NB4 (cell line): ENCODE measurements around the gene SPON2.

ENCODE experiments used
- DNase-seq: peaks from one replicate; pipeline ENCODE4 v3.0.0; 2010; ENCODE audit warnings: low read depth
- H3K4me3 ChIP-seq: one replicate; pipeline ENCODE4 v1.5.1; 2011; ENCODE audit warnings: mild to moderate bottlenecking, low read depth, low read length, moderate library complexity
- MYC ChIP-seq: IDR thresholded peaks from 2 replicates; pipeline ENCODE4 v1.6.1; 2011; ENCODE audit warnings: low read depth, low read length
- POLR2A ChIP-seq: IDR thresholded peaks from 2 replicates; pipeline ENCODE4 v1.6.1; 2011; ENCODE audit warnings: mild to moderate bottlenecking; ENCODE audit not compliant: insufficient read length; ENCODE audit errors: extremely low read depth
- TF ChIP-seq, protein P1 (sequence below): IDR thresholded peaks from one replicate; pipeline ENCODE4 v1.5.1; 2012; ENCODE audit warnings: low read depth, low read length
- TF ChIP-seq, protein P2 (sequence below): IDR thresholded peaks from 2 replicates; pipeline ENCODE4 v1.6.1; 2011; ENCODE audit warnings: low read depth, low read length

SPON2 gene

DNA sequence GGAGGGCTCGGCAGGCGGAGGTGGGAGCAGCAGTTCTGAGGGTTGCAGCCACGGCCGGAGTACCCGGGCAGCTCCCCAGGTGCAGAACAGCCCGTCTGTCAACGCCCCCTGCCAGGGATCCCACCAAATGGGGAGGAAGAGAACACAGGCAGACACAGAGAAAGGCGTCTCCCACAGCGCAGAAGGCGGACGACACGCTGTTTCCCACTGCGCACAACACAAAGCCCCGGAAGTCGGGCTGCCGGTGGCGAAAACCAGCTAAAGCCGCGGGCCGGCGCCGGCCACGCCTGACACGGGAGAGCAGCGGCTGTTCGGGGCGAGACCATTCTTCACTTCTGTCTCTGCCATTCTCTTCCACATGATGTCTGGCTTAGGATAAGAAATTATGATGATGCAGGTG, 45.0 kb upstream of the SPON2 start:
- no peak for DNase-seq
- TF ChIP-seq, protein P1, sequence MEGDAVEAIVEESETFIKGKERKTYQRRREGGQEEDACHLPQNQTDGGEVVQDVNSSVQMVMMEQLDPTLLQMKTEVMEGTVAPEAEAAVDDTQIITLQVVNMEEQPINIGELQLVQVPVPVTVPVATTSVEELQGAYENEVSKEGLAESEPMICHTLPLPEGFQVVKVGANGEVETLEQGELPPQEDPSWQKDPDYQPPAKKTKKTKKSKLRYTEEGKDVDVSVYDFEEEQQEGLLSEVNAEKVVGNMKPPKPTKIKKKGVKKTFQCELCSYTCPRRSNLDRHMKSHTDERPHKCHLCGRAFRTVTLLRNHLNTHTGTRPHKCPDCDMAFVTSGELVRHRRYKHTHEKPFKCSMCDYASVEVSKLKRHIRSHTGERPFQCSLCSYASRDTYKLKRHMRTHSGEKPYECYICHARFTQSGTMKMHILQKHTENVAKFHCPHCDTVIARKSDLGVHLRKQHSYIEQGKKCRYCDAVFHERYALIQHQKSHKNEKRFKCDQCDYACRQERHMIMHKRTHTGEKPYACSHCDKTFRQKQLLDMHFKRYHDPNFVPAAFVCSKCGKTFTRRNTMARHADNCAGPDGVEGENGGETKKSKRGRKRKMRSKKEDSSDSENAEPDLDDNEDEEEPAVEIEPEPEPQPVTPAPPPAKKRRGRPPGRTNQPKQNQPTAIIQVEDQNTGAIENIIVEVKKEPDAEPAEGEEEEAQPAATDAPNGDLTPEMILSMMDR: no peak
- TF ChIP-seq, protein P2, sequence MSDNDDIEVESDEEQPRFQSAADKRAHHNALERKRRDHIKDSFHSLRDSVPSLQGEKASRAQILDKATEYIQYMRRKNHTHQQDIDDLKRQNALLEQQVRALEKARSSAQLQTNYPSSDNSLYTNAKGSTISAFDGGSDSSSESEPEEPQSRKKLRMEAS: no peak
- TF ChIP-seq MYC (no peak), POLR2A (no peak)
- no peak overlapping the region for H3K4me3 ChIP-seq

DNA sequence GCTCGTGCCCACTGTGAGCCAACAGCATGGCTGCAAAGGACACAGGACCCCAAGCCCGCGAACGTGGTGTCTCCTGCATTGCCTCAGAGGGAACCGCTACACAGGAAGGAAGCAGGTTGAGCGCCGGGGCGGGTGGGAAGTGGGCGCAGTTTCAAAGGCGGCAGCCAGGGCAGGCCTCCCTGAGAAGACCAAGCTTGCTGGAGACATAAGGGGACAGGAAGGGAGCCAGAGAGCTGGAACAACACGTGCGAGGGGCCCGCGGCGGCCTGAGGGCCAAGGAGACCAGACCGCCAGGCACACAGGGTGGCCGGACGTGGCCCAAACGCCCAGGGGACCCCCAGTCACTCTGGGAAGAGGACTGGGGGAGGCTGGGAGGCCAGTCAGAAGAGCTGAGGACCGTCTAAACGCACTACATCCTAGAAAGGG, 44.5 kb upstream of the SPON2 start:
- no peak overlapping the region for H3K4me3 ChIP-seq
- no peak for DNase-seq
- TF ChIP-seq, protein P2: no peak
- TF ChIP-seq MYC (no peak), POLR2A (no peak)
- TF ChIP-seq, protein P1: no peak

GRCh38 chr4:1216076-1216614, 43.8 kb upstream of the SPON2 start:
- TF ChIP-seq POLR2A (no peak), MYC (no peak)
- TF ChIP-seq, protein P2: no peak
- TF ChIP-seq, protein P1: no peak
- DNase-seq: no peak
- H3K4me3 ChIP-seq: no peak overlapping the region

DNA sequence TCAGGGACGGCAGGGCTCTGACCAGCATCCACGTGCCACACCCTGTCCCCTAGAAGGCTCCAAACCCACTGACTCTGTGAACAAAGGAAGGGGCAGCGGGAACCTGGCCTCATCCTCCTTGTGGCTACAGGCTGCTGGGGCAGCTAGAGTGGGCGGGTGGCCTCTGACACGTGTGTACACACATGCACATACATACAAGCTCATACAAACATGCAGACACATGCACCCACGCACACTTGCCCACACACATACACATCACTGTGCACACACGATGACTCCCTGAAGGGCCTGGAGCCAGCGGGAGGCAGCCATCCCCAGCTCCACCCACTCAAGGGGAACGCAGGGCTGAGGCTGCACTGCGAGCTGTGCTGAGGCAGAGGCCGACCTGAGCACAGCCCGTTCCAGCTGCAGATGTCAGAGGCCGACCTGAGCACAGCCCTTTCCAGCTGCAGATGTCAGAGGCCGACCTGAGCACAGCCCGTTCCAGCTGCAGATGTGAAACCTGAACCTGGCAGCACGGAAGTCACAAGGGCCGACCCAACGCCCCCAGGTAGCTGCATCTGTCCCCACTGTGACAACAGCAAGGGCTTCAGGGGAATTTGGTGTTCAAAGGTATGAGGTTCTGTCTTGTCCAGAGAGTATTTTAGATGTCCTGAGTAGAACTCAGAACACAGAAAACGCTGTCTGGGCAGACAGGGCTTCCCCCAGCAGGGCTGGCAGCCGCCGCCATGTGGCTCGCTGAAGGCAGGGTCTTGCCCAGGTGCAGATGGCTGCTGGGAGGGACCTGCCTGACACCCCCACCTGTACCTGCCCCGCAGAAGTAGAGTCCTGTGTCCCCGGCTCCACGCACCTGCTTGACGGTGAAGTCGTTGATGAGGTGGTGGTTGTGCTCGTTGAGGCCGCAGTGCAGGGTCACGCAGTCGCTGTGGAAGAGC, 43.0 kb upstream of the SPON2 start:
- TF ChIP-seq, protein P2: no peak
- no peak for TF ChIP-seq POLR2A
- TF ChIP-seq MYC: no peak
- TF ChIP-seq, protein P1: no peak
- H3K4me3 ChIP-seq: no peak overlapping the region
- no peak for DNase-seq

DNA sequence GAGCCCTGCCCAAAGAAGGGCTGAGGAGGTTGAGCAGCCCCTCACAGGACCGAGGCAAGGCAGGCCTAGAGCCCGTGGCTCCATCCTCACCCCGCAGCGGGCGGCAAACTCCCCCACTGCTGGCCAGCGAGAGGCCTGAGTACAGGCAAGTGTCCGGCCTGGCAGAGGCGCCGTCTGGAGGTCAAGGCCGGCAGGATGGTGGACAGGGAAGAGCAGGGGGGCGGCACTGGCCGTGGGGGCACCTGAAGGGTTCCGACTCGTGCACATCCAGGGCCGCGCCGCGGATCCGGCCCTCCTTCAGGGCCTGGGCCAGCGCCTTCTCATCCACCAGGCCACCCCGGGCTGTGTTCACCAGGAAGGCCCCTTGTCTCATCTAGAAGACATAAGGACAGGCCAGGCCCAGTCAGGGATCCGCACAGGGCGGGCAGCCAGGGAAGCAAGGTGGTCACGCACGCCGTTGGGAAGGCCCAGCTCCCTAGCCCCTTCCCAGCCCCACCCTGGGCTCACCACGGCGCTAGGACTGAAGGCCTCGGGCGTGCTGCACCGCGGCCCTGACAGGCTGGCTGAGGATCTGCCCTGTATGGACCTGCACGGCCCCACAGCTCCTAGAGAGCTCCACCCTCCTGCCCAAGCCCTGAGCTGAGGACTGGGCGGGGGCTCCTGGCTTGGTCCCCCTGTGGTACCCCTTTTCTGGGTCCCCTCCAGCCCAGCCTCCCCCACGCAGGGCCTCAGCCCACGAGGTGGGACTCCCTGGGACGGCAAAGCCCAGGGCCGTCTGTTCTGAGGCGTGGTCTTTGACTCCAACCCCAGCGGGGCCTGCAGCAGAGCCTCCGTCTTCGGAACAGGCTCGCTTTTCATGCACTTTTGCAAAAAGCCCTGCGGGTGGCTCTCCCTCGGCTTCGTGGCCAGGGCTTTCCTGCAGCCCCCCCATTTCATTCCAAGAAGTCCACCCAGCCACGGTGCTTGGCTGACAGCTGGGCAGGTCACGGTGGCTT, 42.0 kb upstream of the SPON2 start:
- no peak for TF ChIP-seq POLR2A
- TF ChIP-seq, protein P2: no peak
- no peak for TF ChIP-seq MYC
- TF ChIP-seq, protein P1: no peak
- H3K4me3 ChIP-seq: no peak overlapping the region
- DNase-seq: no peak
